PFSK-1 (cell line): ENCODE results near the gene NEXN.

Experiments used
- POLR2AphosphoS5 ChIP-seq: IDR thresholded peaks from 2 replicates; pipeline ENCODE4 v1.6.1; 2012; ENCODE audit warnings: low read depth, mild to moderate bottlenecking, control low read depth, low read length, moderate library complexity
- REST ChIP-seq, 2 experiments: IDR thresholded peaks; 2 replicates each; pipeline versions ENCODE4 v1.6.1 to v1.8.0; 2011 to 2012; ENCODE audit warnings: low read depth in 2 of 2, low read length in 2 of 2, control low read depth in 1 of 2, inconsistent platforms in 1 of 2, mild to moderate bottlenecking in 1 of 2, moderate library complexity in 1 of 2; ENCODE audit not compliant: insufficient read depth in 1 of 2
- SIN3A ChIP-seq: IDR thresholded peaks from 2 replicates; pipeline ENCODE4 v1.6.1; 2012; ENCODE audit warnings: mild to moderate bottlenecking, low read length, moderate library complexity, borderline replicate concordance; ENCODE audit not compliant: insufficient read depth
- TAF1 ChIP-seq: IDR thresholded peaks from 2 replicates; pipeline ENCODE4 v1.6.1; 2012; ENCODE audit warnings: low read length, control low read depth, borderline replicate concordance; ENCODE audit not compliant: insufficient read depth

- TF ChIP-seq POLR2AphosphoS5: no peak
- TF ChIP-seq SIN3A: 0 out of 2 replicates have a peak, but pooled peaks have one; percentile 33
- TF ChIP-seq REST (IDR thresholded peaks at IDR 0.05; ENCODE audit: insufficient read depth in 1 of 2, low read depth in 2 of 2, low read length in 2 of 2): no peak
- 0 out of 2 replicates have a peak, but pooled peaks have one; percentile 39 for TF ChIP-seq TAF1
These were observed 89.5 kb downstream of the NEXN start for GRCh38 chr1:77977989-77978292.
